PC-3 (cell line): ENCODE measurements around the gene SPEF1.

ENCODE experiments used
- EZH2 ChIP-seq: fragments of 300-600 bp; sonication (generic); IDR thresholded peaks from one replicate; pipeline ENCODE4 v1.6.1; 2017; ENCODE audit warnings: antibody characterized with exemption, mild to moderate bottlenecking, low read length; ENCODE audit not compliant: unreplicated experiment
- TF ChIP-seq, protein P1 (sequence below): fragments of 300-600 bp; sonication (generic); conservative IDR thresholded peaks from 2 replicates; pipeline ENCODE4 v1.5.1; 2017; ENCODE audit warnings: antibody characterized with exemption, low read depth, mild to moderate bottlenecking, low read length

DNA sequence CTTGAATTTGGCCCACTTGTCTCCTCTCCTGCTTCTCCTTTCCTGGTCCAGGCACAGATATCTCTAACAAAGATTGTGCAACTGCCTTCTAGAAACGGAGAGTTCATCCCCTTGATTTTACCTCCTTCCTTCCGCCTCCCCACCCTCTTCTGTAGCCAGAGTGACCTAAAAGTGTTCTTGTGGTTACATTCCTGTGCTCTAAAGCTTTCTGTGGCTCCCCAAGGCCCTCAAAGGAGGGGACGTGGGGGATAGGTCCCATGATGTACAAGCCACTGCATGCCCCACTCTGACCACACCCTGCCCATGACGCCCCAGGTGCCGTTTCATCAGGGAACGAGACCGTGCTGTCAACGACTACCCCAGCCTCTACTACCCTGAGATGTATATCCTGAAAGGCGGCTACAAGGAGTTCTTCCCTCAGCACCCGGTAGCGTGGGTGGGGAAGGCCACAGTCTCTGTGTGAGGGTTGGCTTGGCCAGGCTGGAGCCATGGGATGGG, 23.1 kb upstream of the SPEF1 start:
- TF ChIP-seq, protein P1, sequence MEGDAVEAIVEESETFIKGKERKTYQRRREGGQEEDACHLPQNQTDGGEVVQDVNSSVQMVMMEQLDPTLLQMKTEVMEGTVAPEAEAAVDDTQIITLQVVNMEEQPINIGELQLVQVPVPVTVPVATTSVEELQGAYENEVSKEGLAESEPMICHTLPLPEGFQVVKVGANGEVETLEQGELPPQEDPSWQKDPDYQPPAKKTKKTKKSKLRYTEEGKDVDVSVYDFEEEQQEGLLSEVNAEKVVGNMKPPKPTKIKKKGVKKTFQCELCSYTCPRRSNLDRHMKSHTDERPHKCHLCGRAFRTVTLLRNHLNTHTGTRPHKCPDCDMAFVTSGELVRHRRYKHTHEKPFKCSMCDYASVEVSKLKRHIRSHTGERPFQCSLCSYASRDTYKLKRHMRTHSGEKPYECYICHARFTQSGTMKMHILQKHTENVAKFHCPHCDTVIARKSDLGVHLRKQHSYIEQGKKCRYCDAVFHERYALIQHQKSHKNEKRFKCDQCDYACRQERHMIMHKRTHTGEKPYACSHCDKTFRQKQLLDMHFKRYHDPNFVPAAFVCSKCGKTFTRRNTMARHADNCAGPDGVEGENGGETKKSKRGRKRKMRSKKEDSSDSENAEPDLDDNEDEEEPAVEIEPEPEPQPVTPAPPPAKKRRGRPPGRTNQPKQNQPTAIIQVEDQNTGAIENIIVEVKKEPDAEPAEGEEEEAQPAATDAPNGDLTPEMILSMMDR = no peak
- no peak for TF ChIP-seq EZH2
